ENCODE measurements around the gene SLC7A8. TPM values are rescaled to one million over a fixed set of nuclear protein-coding genes. Genes with fewer than 3 reads are reported as not detected.

The SLC7A8 gene
- polyA plus RNA-seq, 1 donor (not counting 4 experiments of a cell fraction or from before 2014, with no cell fraction given) = 29.1 TPM

- no peaks in the 10 kb centered on the region for H3K27me3 ChIP-seq (ENCODE audit: control insufficient read depth, extremely low read depth, insufficient read depth, low read length)
- FAIRE-seq (no peak), DNase-seq (ENCODE audit: low read depth, low spot score) (no peak)
- H3K4me1 ChIP-seq (ENCODE audit: control insufficient read depth, extremely low read depth, insufficient read depth, low read length) = peaks cover 43% of the 10 kb centered on the region
- no peak overlapping the region for H3K4me2 ChIP-seq (ENCODE audit: control insufficient read depth, extremely low read depth, insufficient read depth, low read depth, low read length)
- dilution Hi-C loops (cut with MboI; ENCODE audit: extremely low pct_ligation_motif_present, low sequenced_read_pairs) = no loop called here
- TF ChIP-seq CTCF (optimal IDR thresholded peaks at IDR 0.05 in 1 of 3, IDR thresholded peaks at IDR 0.05 in 1 of 3, conservative IDR thresholded peaks at IDR 0.05 in 1 of 3; ENCODE audit: extremely low read depth in 1 of 3, insufficient read depth in 2 of 3, low read length in 3 of 3) (no peak), EZH2 (IDR thresholded peaks at IDR 0.05; ENCODE audit: low read length) (no peak)
- H3K36me3 ChIP-seq (ENCODE audit: control insufficient read depth in 2 of 2, extremely low read depth in 1 of 2, insufficient read depth in 2 of 2, low read length in 2 of 2) = peaks cover 6 to 11% of the 10 kb centered on the region in 2 experiments
- H4K20me1 ChIP-seq (ENCODE audit: control insufficient read depth, extremely low read depth, insufficient read depth, low read length) = no peaks in the 10 kb centered on the region
- no peaks in the 10 kb centered on the region for H3K9me3 ChIP-seq (ENCODE audit: control insufficient read depth, low read depth, low read length)
- no peak overlapping the region for H3K27ac ChIP-seq (ENCODE audit: control insufficient read depth, insufficient read depth, low read length)
- no peaks in the 10 kb centered on the region for H3K79me2 ChIP-seq (ENCODE audit: control insufficient read depth, insufficient read depth, low read length)
- no peaks in the 10 kb centered on the region for H3K9me1 ChIP-seq (ENCODE audit: control insufficient read depth, extremely low read depth, insufficient read depth, low read length)
- no peak overlapping the region for H2AFZ ChIP-seq (ENCODE audit: control insufficient read depth, low read length)
- no peak overlapping the region for H3K9ac ChIP-seq (ENCODE audit: control insufficient read depth, extremely low read depth, insufficient read depth, low read length)
- H3K4me3 ChIP-seq (ENCODE audit: control insufficient read depth in 2 of 3, extremely low read depth in 1 of 3, insufficient read depth in 2 of 3, low read depth in 1 of 3, low read length in 3 of 3) = no peak overlapping the region
Measured at GRCh38 chr14:23140371-23140770, 43.1 kb downstream of the SLC7A8 start.

- dilution Hi-C loops (cut with MboI; ENCODE audit: extremely low pct_ligation_motif_present, low sequenced_read_pairs) = no loop called here
Measured at GRCh38 chr14:23139874-23140273, 43.6 kb downstream of the SLC7A8 start.

More at GRCh38 chr14:23139874-23140273, 43.6 kb downstream of the SLC7A8 start:
- Histone ChIP-seq H3K36me3 (ENCODE audit: control insufficient read depth in 2 of 2, extremely low read depth in 1 of 2, insufficient read depth in 2 of 2, low read length in 2 of 2) (peaks cover 6 to 11% of the 10 kb centered on the region in 2 experiments), H2AFZ (ENCODE audit: control insufficient read depth, low read length) (no peak overlapping the region), H3K27me3 (ENCODE audit: control insufficient read depth, extremely low read depth, insufficient read depth, low read length) (no peaks in the 10 kb centered on the region), H3K9ac (ENCODE audit: control insufficient read depth, extremely low read depth, insufficient read depth, low read length) (no peak overlapping the region), H3K27ac (ENCODE audit: control insufficient read depth, insufficient read depth, low read length) (no peak overlapping the region), H3K79me2 (ENCODE audit: control insufficient read depth, insufficient read depth, low read length) (no peaks in the 10 kb centered on the region), H3K4me1 (ENCODE audit: control insufficient read depth, extremely low read depth, insufficient read depth, low read length) (peaks cover 43% of the 10 kb centered on the region), H4K20me1 (ENCODE audit: control insufficient read depth, extremely low read depth, insufficient read depth, low read length) (no peaks in the 10 kb centered on the region), H3K4me3 (ENCODE audit: control insufficient read depth in 2 of 3, extremely low read depth in 1 of 3, insufficient read depth in 2 of 3, low read depth in 1 of 3, low read length in 3 of 3) (no peak overlapping the region), H3K9me3 (ENCODE audit: control insufficient read depth, low read depth, low read length) (no peaks in the 10 kb centered on the region), H3K9me1 (ENCODE audit: control insufficient read depth, extremely low read depth, insufficient read depth, low read length) (no peaks in the 10 kb centered on the region), H3K4me2 (ENCODE audit: control insufficient read depth, extremely low read depth, insufficient read depth, low read depth, low read length) (no peak overlapping the region)
- FAIRE-seq (no peak), DNase-seq (ENCODE audit: low read depth, low spot score) (no peak)
- no peak for TF ChIP-seq CTCF (optimal IDR thresholded peaks at IDR 0.05 in 1 of 3, IDR thresholded peaks at IDR 0.05 in 1 of 3, conservative IDR thresholded peaks at IDR 0.05 in 1 of 3; ENCODE audit: extremely low read depth in 1 of 3, insufficient read depth in 2 of 3, low read length in 3 of 3)
- TF ChIP-seq EZH2 (IDR thresholded peaks at IDR 0.05; ENCODE audit: low read length) = no peak

All from keratinocyte (primary cell).